GM19397 (cell line): ENCODE measurements around the gene MYO15B.

Source experiments
- ATAC-seq: cut with Tn5 transposase; IDR thresholded peaks from one replicate; pipeline ENCODE4 v1.9.1; 2021; ENCODE audit warnings: mild to moderate bottlenecking, moderate library complexity; ENCODE audit not compliant: unreplicated experiment

MYO15B gene

GRCh38 chr17:75558666-75559530 lies 28.7 kb upstream of the MYO15B start:
- ATAC-seq, result no peak

- no peak for ATAC-seq
These were observed 27.6 kb upstream of the MYO15B start for GRCh38 chr17:75559958-75560533.

- ATAC-seq, result no peak
These were observed 25.5 kb upstream of the MYO15B start for GRCh38 chr17:75561927-75562603.

GRCh38 chr17:75563063-75563758 lies 24.4 kb upstream of the MYO15B start:
- no peak for ATAC-seq

GRCh38 chr17:75564195-75564594 lies 23.4 kb upstream of the MYO15B start:
- ATAC-seq, result no peak

- ATAC-seq, result no peak
These were observed 22.5 kb upstream of the MYO15B start for GRCh38 chr17:75565066-75565465.

GRCh38 chr17:75565618-75566017 lies 22.0 kb upstream of the MYO15B start:
- no peak for ATAC-seq

- ATAC-seq, result no peak
These were observed 21.2 kb upstream of the MYO15B start for GRCh38 chr17:75566416-75566815.

GRCh38 chr17:75566834-75567233 lies 20.8 kb upstream of the MYO15B start:
- ATAC-seq, result no peak

- no peak for ATAC-seq
These were observed 19.0 kb upstream of the MYO15B start for GRCh38 chr17:75568412-75569255.

- ATAC-seq, result no peak
These were observed 17.4 kb upstream of the MYO15B start for GRCh38 chr17:75570034-75570676.

- ATAC-seq, result no peak
These were observed 16.8 kb upstream of the MYO15B start for GRCh38 chr17:75570772-75571171.

- ATAC-seq, result no peak
These were observed 16.3 kb upstream of the MYO15B start for GRCh38 chr17:75571197-75571884.

GRCh38 chr17:75571885-75572215 lies 15.8 kb upstream of the MYO15B start:
- no peak for ATAC-seq

GRCh38 chr17:75572713-75573539 lies 14.7 kb upstream of the MYO15B start:
- ATAC-seq, result no peak

- no peak for ATAC-seq
These were observed 14.1 kb upstream of the MYO15B start for GRCh38 chr17:75573540-75573957.

GRCh38 chr17:75573994-75574393 lies 13.6 kb upstream of the MYO15B start:
- no peak for ATAC-seq

- ATAC-seq, result no peak
These were observed 13.1 kb upstream of the MYO15B start for GRCh38 chr17:75574404-75575036.
